T-cell (primary cell): Measurements from ENCODE around the gene NUP155. TPM values are rescaled to one million over a fixed set of nuclear protein-coding genes. Genes with fewer than 3 reads are reported as not detected.
"Not testable (repeated sequence)": the region's sequence is repeated elsewhere in the genome, so short reads cannot be mapped to it uniquely, and the experiment has no call there.

Source experiments
- ATAC-seq, 4 experiments: fragments of 200-7000 bp in 3 of 4; fragments of 150-1000 bp in 1 of 4; cut with Tn5 transposase; replicated peaks in 1 of 4; 1 replicate in 3 of 4; 2 replicates in 1 of 4; pipeline ENCODE4 v1.10.0; 2021; ENCODE audit warnings: moderate library complexity in 3 of 4, mild to moderate bottlenecking in 2 of 4, moderate number of reproducible peaks in 1 of 4
- CTCF ChIA-PET, 2 donors: fragments of 300-600 bp; sonication (Branson Sonifier 250); formaldehyde crosslinking; loops; one replicate each; lab custom pipeline; 2022; ENCODE audit warnings: antibody characterized with exemption in 2 of 2; lab: Charles Lee
- POLR2A ChIA-PET, 2 donors: fragments of 300-600 bp; sonication (Branson Sonifier 250); formaldehyde crosslinking; loops; one replicate each; lab custom pipeline; 2022; ENCODE audit warnings: antibody characterized with exemption in 2 of 2; lab: Charles Lee
- DNase-seq, 35 experiments: peaks; one replicate each; pipeline versions ENCODE4 v3.0.0 to v3.0.0-alpha.2; 2013 to 2023
- H3K27ac ChIP-seq: one replicate; pipeline ENCODE4 v1.5.1; 2013; ENCODE audit warnings: low read length
- H3K27me3 ChIP-seq, 2 experiments: replicated peaks in 1 of 2; 1 replicate in 1 of 2; 2 replicates in 1 of 2; pipeline versions ENCODE4 v1.6.1 to v1.7.0; 2013; ENCODE audit warnings: low read length in 1 of 2, mixed read lengths in 1 of 2; ENCODE audit not compliant: control insufficient read depth in 2 of 2, insufficient read depth in 2 of 2; ENCODE audit errors: extremely low read depth in 1 of 2
- H3K36me3 ChIP-seq, 2 donors: 1 replicate in 1 of 2; 2 replicates in 1 of 2; pipeline versions ENCODE4 v1.6.1 to v1.7.0; 2013; ENCODE audit warnings: low read length in 1 of 2; ENCODE audit not compliant: control insufficient read depth in 2 of 2, insufficient read depth in 1 of 2; ENCODE audit errors: extremely low read depth in 1 of 2
- H3K4me1 ChIP-seq, 2 experiments: 1 replicate in 1 of 2; 2 replicates in 1 of 2; pipeline versions ENCODE4 v1.6.1 to v1.7.0; 2013; ENCODE audit warnings: low read length in 2 of 2, mixed read lengths in 1 of 2; ENCODE audit not compliant: insufficient read depth in 2 of 2, control insufficient read depth in 1 of 2; ENCODE audit errors: extremely low read depth in 1 of 2
- H3K4me3 ChIP-seq, 2 donors: 1 replicate in 1 of 2; 2 replicates in 1 of 2; pipeline versions ENCODE4 v1.5.1 to v1.7.0; 2013; ENCODE audit warnings: mild to moderate bottlenecking in 2 of 2, low read length in 1 of 2, moderate library complexity in 1 of 2; ENCODE audit not compliant: control insufficient read depth in 1 of 2; ENCODE audit errors: extremely low read depth in 1 of 2
- H3K9me3 ChIP-seq: 2 replicates; pipeline ENCODE4 v1.7.0; 2013
- H3K27ac Mint-ChIP-seq, 2 donors: one replicate each; pipeline ENCODE4 v1.8.0; 2020 to 2021; ENCODE audit warnings: mild to moderate bottlenecking in 2 of 2, mixed read lengths in 2 of 2
- H3K27me3 Mint-ChIP-seq, 2 donors: one replicate each; pipeline ENCODE4 v1.8.0; 2021 to 2022; ENCODE audit warnings: mixed read lengths in 2 of 2
- H3K36me3 Mint-ChIP-seq: one replicate; pipeline ENCODE4 v1.8.0; 2021; ENCODE audit warnings: mixed read lengths
- H3K4me1 Mint-ChIP-seq, 3 donors: one replicate each; pipeline ENCODE4 v1.8.0; 2020 to 2022; ENCODE audit warnings: mixed read lengths in 3 of 3, mild to moderate bottlenecking in 1 of 3
- H3K4me3 Mint-ChIP-seq, 3 donors: one replicate each; pipeline ENCODE4 v1.8.0; 2020 to 2022; ENCODE audit warnings: mild to moderate bottlenecking in 3 of 3, mixed read lengths in 3 of 3, moderate library complexity in 3 of 3
- H3K9me3 Mint-ChIP-seq, 3 donors: one replicate each; pipeline ENCODE4 v1.8.0; 2020 to 2022; ENCODE audit warnings: mixed read lengths in 3 of 3
- WGBS: methylation state at CpG from one replicate; pipeline ENCODE4 v1.1.5; 2013; ENCODE audit warnings: missing lambda C conversion rate; ENCODE audit not compliant: insufficient coverage; 5-methylcytosine and 5-hydroxymethylcytosine counted together
- total RNA-seq, 35 experiments: library from RNA in 6 of 35; stranded (reverse) in 6 of 35; fragments of 120-200 nt in 1 of 35; gene quantifications; one replicate each; pipeline versions ENCODE4 v1.2.1 to v1.2.4 and lab custom pipeline; 2013 to 2026

NUP155 gene
- total RNA-seq: 10 to 100 TPM; 23.9 to 28.0 (median 25.7) TPM
- total RNA-seq (2013): 28.6 TPM
- 49.0 to 285 (median 83.1) reads per million in 29 experiments for total RNA-seq (lab: John Stamatoyannopoulos, UW)

GRCh38 chr5:37370864-37371726 is at the start of gene NUP155:
NUP155 (minus strand) TSS chr5:37371106; CDS start chr5:37370977, 129 bp downstream.
- no peaks in the 10 kb centered on the region for H3K9me3 Mint-ChIP-seq
- peaks cover 5% of the 10 kb centered on the region for H3K36me3 Mint-ChIP-seq
- ATAC-seq: peak; percentile 92 to 95 (median 92)

GRCh38 chr5:37417347-37417746 is 46.4 kb upstream of the NUP155 start:
- H3K4me1 Mint-ChIP-seq: no peaks in the 10 kb centered on the region
- H3K27ac Mint-ChIP-seq: no peak overlapping the region
- H3K9me3 ChIP-seq: no peaks in the 10 kb centered on the region
- H3K4me1 ChIP-seq: no peaks in the 10 kb centered on the region
- no peaks in the 10 kb centered on the region for H3K27me3 ChIP-seq
- H3K4me3 ChIP-seq: no peak overlapping the region
- 87% methylated on average over 4 of the region's 9 CpGs for WGBS
- H3K36me3 Mint-ChIP-seq: peaks cover 35% of the 10 kb centered on the region
- H3K4me3 Mint-ChIP-seq: no peak overlapping the region
- ChIA-PET POLR2A (interaction anchor here in 1 of 2 donors (0.6 kb wide), 1 partner anchor 15 kb away, joined by 16 read pairs; no protein-coding TSS in a partner anchor), CTCF (no interaction called here)
- H3K27ac ChIP-seq: no peak overlapping the region
- H3K27me3 Mint-ChIP-seq: no peaks in the 10 kb centered on the region
- H3K9me3 Mint-ChIP-seq: no peaks in the 10 kb centered on the region
- DNase-seq: no peak
- no peak for ATAC-seq
- peaks cover 0 to 4% of the 10 kb centered on the region in 2 donors for H3K36me3 ChIP-seq

More at GRCh38 chr5:37370864-37371726, at the start of gene NUP155:
- DNase-seq: peak; percentile 72 to 95 (median 87)
- peak within 1 kb of the TSS; percentile 91 for H3K27ac ChIP-seq
- peak within 1 kb of the TSS; percentile 73 to 97 for H3K4me3 ChIP-seq
- Mint-ChIP-seq H3K4me1 (peaks cover 35 to 44% (median 40%) of the 10 kb centered on the region in 3 donors), H3K4me3 (peak within 1 kb of the TSS; percentile 97 to 99 (median 98)), H3K27ac (peak within 1 kb of the TSS; percentile 94 to 96), H3K27me3 (no peaks in the 10 kb centered on the region)
- H3K27me3 ChIP-seq: no peaks in the 10 kb centered on the region
- peaks cover 19 to 28% of the 10 kb centered on the region in 2 experiments for H3K4me1 ChIP-seq
- 0% methylated on average over 35 of the region's 49 CpGs for WGBS
- no peaks in the 10 kb centered on the region for H3K9me3 ChIP-seq
- H3K36me3 ChIP-seq: no peaks in the 10 kb centered on the region
- ChIA-PET CTCF (interaction anchor here (0.5 to 2.7 kb wide), 6 partner anchors 8 to 1071 kb away, joined by 3 to 28 read pairs (median 4); partner anchors contain the start of gene WDR70 (in 1 of the 2)), POLR2A (interaction anchor here (0.5 to 1.5 kb wide), 10 partner anchors 8 to 1210 kb away, joined by 3 to 23 read pairs (median 4); partner anchors contain the start of genes NIPBL (in 1 of the 2) and WDR70 (in 1 of the 2))

- H3K27ac Mint-ChIP-seq, H3K4me3 Mint-ChIP-seq, DNase-seq, POLR2A ChIA-PET, H3K4me3 ChIP-seq, H3K27ac ChIP-seq, H3K27me3 Mint-ChIP-seq, H3K4me1 ChIP-seq, H3K27me3 ChIP-seq, H3K4me1 Mint-ChIP-seq, CTCF ChIA-PET, H3K9me3 ChIP-seq, H3K9me3 Mint-ChIP-seq, ATAC-seq, H3K36me3 ChIP-seq: not testable (repeated sequence)
- 75% methylated on average over 4 of the region's 33 CpGs for WGBS
- H3K36me3 Mint-ChIP-seq: peaks cover 28% of the 10 kb centered on the region
These were observed 44.5 kb upstream of the NUP155 start for GRCh38 chr5:37415456-37415855.

GRCh38 chr5:37412515-37412914 is 41.6 kb upstream of the NUP155 start:
- H3K27me3 ChIP-seq: no peaks in the 10 kb centered on the region
- ChIA-PET POLR2A (interaction anchor here (0.5 to 0.6 kb wide), 2 partner anchors 34 to 640 kb away, joined by 3 to 5 read pairs; no protein-coding TSS in a partner anchor), CTCF (interaction anchor here in 1 of 2 donors (0.9 to 1.5 kb wide), 4 partner anchors 8 to 1398 kb away, joined by 3 to 13 read pairs (median 4); partner anchors contain the start of gene NUP155)
- DNase-seq (no peak), ATAC-seq (no peak)
- H3K9me3 ChIP-seq: no peaks in the 10 kb centered on the region
- H3K4me3 ChIP-seq: no peak overlapping the region
- peaks cover 9 to 10% of the 10 kb centered on the region in 2 donors for H3K36me3 ChIP-seq
- H3K4me1 ChIP-seq: no peaks in the 10 kb centered on the region
- WGBS: 100% methylated on average over 1 of the region's 3 CpGs
- H3K9me3 Mint-ChIP-seq: no peaks in the 10 kb centered on the region
- no peak overlapping the region for H3K27ac Mint-ChIP-seq
- no peaks in the 10 kb centered on the region for H3K4me1 Mint-ChIP-seq
- H3K27me3 Mint-ChIP-seq: no peaks in the 10 kb centered on the region
- peaks cover 29% of the 10 kb centered on the region for H3K36me3 Mint-ChIP-seq
- H3K27ac ChIP-seq: no peak overlapping the region
- no peak overlapping the region for H3K4me3 Mint-ChIP-seq

GRCh38 chr5:37400501-37400900 is 29.6 kb upstream of the NUP155 start:
- CTCF ChIA-PET: interaction anchor here (0.6 to 2.8 kb wide), 4 partner anchors 10 to 341 kb away, joined by 3 to 13 read pairs (median 4); no protein-coding TSS in a partner anchor
- no peak overlapping the region for H3K27ac Mint-ChIP-seq

GRCh38 chr5:37396352-37396751 is 25.4 kb upstream of the NUP155 start:
- Mint-ChIP-seq H3K4me3 (no peak overlapping the region), H3K27me3 (no peaks in the 10 kb centered on the region), H3K27ac (no peak overlapping the region), H3K36me3 (peaks cover 42% of the 10 kb centered on the region), H3K9me3 (no peaks in the 10 kb centered on the region), H3K4me1 (peaks cover under 1 to 5% (median 4%) of the 10 kb centered on the region in 3 donors)
- Histone ChIP-seq H3K4me3 (no peak overlapping the region), H3K4me1 (no peaks in the 10 kb centered on the region), H3K27me3 (no peaks in the 10 kb centered on the region), H3K27ac (no peak overlapping the region), H3K9me3 (no peaks in the 10 kb centered on the region), H3K36me3 (peaks cover 0 to 57% of the 10 kb centered on the region in 2 donors)
- CTCF ChIA-PET: no interaction called here
- DNase-seq (no peak), ATAC-seq (no peak)
- 100% methylated on average over 1 of the region's 5 CpGs for WGBS
- POLR2A ChIA-PET: no interaction called here

More at GRCh38 chr5:37400501-37400900, 29.6 kb upstream of the NUP155 start:
- H3K27ac ChIP-seq: no peak overlapping the region
- peaks cover 0 to 32% of the 10 kb centered on the region in 2 donors for H3K36me3 ChIP-seq
- H3K9me3 ChIP-seq: no peaks in the 10 kb centered on the region
- no peaks in the 10 kb centered on the region for H3K27me3 ChIP-seq
- WGBS: 100% methylated on average over 1 of the region's 4 CpGs
- Mint-ChIP-seq H3K4me3 (no peak overlapping the region), H3K36me3 (peaks cover 39% of the 10 kb centered on the region), H3K4me1 (no peaks in the 10 kb centered on the region), H3K27me3 (no peaks in the 10 kb centered on the region), H3K9me3 (no peaks in the 10 kb centered on the region)
- POLR2A ChIA-PET: interaction anchor here in 1 of 2 donors (0.6 kb wide), 1 partner anchor 496 kb away, joined by 3 read pairs; no protein-coding TSS in a partner anchor
- DNase-seq: no peak
- H3K4me3 ChIP-seq: no peak overlapping the region
- no peak for ATAC-seq
- H3K4me1 ChIP-seq: no peaks in the 10 kb centered on the region
